ENCODE measurements around the gene SLC9A4. TPM values are rescaled to one million over a fixed set of nuclear protein-coding genes. Genes with fewer than 3 reads are reported as not detected.

The SLC9A4 gene
- total and polyA plus RNA-seq, 2 of the 4 experiments (the other 2 are of a cell fraction): not detected

GRCh38 chr2:102478686-102479470 lies 5.9 kb downstream of the SLC9A4 start:
- CTCF ChIA-PET: no interaction called here
- no peaks in the 10 kb centered on the region for H4K20me1 ChIP-seq (ENCODE audit: insufficient read depth, low read length)
- H3K9me3 ChIP-seq (ENCODE audit: control insufficient read depth, insufficient read depth, low read length): no peaks in the 10 kb centered on the region
- no peak overlapping the region for H4K5ac ChIP-seq (ENCODE audit: low read depth, low read length)
- no peak overlapping the region for H2BK15ac ChIP-seq (ENCODE audit: low read depth, low read length)
- DNase-seq (no peak), ATAC-seq (ENCODE audit: low read depth) (no peak)
- no peak overlapping the region for H3K4ac ChIP-seq (ENCODE audit: low read depth, low read length)
- no peak overlapping the region for H3K27ac ChIP-seq (ENCODE audit: insufficient read depth, low read length)
- no peak overlapping the region for H3K14ac ChIP-seq (replicated peaks; ENCODE audit: low read depth, low read length)
- no peaks in the 10 kb centered on the region for H3K9me1 ChIP-seq (ENCODE audit: insufficient read depth, low read length)
- H4K91ac ChIP-seq (ENCODE audit: insufficient read depth, low read depth, low read length): no peak overlapping the region
- no peak overlapping the region for H2BK20ac ChIP-seq (ENCODE audit: low read depth, low read length)
- in situ Hi-C loops (cut with MboI; ENCODE audit: low sequenced_read_pairs) (no loop called here), dilution Hi-C loops (cut with HindIII; ENCODE audit: low sequenced_read_pairs, unreplicated experiment) (no loop called here), intact Hi-C loops (cut with micrococcal nuclease) (no loop called here)
- H2AK5ac ChIP-seq (ENCODE audit: low read depth, low read length): no peak overlapping the region
- H2AK9ac ChIP-seq (replicated peaks; ENCODE audit: low read depth, low read length, poor library complexity): no peak overlapping the region
- no peak overlapping the region for H3K23ac ChIP-seq (ENCODE audit: low read depth, low read length)
- no peaks in the 10 kb centered on the region for H3K4me1 ChIP-seq (ENCODE audit: control insufficient read depth, insufficient read depth, low read length)
- H3K4me3 ChIP-seq (ENCODE audit: insufficient read depth, low read depth, low read length): no peak overlapping the region
- no peak overlapping the region for H3K56ac ChIP-seq (ENCODE audit: extremely low read depth, insufficient read depth, low read length)
- H2BK120ac ChIP-seq (ENCODE audit: low read depth, low read length): no peak overlapping the region
- POLR2A ChIA-PET (ENCODE audit: unreplicated experiment): no interaction called here
- no peaks in the 10 kb centered on the region for H3K36me3 ChIP-seq (ENCODE audit: control insufficient read depth, insufficient read depth, low read length)
- TF ChIP-seq RAD21 (IDR thresholded peaks at IDR 0.05; ENCODE audit: low read length) (no peak), FOS (IDR thresholded peaks at IDR 0.05; ENCODE audit: low read depth, low read length) (no peak), CHD1 (IDR thresholded peaks at IDR 0.05; ENCODE audit: low read depth, low read length) (no peak), POLR2A (IDR thresholded peaks at IDR 0.05; ENCODE audit: low read depth, low read length) (no peak), NFE2L2 (IDR thresholded peaks at IDR 0.05; ENCODE audit: low read depth, low read length) (no peak)
- TF ChIP-seq, protein P1, sequence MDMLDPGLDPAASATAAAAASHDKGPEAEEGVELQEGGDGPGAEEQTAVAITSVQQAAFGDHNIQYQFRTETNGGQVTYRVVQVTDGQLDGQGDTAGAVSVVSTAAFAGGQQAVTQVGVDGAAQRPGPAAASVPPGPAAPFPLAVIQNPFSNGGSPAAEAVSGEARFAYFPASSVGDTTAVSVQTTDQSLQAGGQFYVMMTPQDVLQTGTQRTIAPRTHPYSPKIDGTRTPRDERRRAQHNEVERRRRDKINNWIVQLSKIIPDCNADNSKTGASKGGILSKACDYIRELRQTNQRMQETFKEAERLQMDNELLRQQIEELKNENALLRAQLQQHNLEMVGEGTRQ (IDR thresholded peaks at IDR 0.05; ENCODE audit: low read depth, low read length): no peak
- no peak overlapping the region for H2AFZ ChIP-seq (replicated peaks; ENCODE audit: low read length, poor library complexity)
- H3K4me2 ChIP-seq (ENCODE audit: low read depth, low read length): no peak overlapping the region
- peaks cover 13% of the 10 kb centered on the region for H3K27me3 ChIP-seq (ENCODE audit: control insufficient read depth, insufficient read depth, low read length)
- no peak overlapping the region for H3K18ac ChIP-seq (ENCODE audit: low read depth, low read length)
- no TSS peak for BruUV-seq (replicated peaks)
- H2BK5ac ChIP-seq (ENCODE audit: low read depth, low read length, poor library complexity, severe bottlenecking): no peak overlapping the region
- no peak overlapping the region for H3K9ac ChIP-seq (ENCODE audit: low read depth, low read length)
- no peaks in the 10 kb centered on the region for H3K79me1 ChIP-seq (ENCODE audit: low read depth in 1 of 2, low read length in 2 of 2)
- WGBS, 2 experiments (ENCODE audit: extremely low coverage in 2 of 2, insufficient read length in 1 of 2): 81% methylated on average over 11 of the region's 36 CpGs; no CpG with 5 or more reads in 1 of the 2 experiments
- no peak overlapping the region for H4K8ac ChIP-seq (ENCODE audit: low read depth in 2 of 2, low read length in 2 of 2)
